EH (cell line): ENCODE data around the gene MYADM.

Experiments used
- DNase-seq: peaks from one replicate; pipeline ENCODE4 v3.0.0-alpha.2; 2015; ENCODE audit warnings: low read depth

The MYADM gene

DNA sequence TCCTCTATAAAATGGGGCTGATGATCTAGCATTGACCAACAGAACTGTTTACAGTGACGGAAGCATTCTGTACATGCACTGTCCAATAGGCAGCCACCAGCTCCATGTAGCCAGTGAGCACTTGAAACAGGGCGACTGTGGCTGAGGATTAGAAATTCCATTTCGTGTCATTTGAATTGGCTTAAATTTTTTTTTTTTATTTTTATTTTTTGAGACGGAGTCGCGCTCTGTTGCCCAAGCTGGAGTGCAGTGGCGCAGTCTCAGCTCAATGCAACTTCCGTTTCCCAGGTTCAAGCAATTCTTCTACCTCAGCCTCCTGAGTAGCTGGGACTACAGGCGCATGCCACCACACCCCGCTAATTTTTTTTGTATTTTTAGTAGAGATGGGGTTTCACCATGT is 17.4 kb downstream of the MYADM start:
- no peak for DNase-seq

DNA sequence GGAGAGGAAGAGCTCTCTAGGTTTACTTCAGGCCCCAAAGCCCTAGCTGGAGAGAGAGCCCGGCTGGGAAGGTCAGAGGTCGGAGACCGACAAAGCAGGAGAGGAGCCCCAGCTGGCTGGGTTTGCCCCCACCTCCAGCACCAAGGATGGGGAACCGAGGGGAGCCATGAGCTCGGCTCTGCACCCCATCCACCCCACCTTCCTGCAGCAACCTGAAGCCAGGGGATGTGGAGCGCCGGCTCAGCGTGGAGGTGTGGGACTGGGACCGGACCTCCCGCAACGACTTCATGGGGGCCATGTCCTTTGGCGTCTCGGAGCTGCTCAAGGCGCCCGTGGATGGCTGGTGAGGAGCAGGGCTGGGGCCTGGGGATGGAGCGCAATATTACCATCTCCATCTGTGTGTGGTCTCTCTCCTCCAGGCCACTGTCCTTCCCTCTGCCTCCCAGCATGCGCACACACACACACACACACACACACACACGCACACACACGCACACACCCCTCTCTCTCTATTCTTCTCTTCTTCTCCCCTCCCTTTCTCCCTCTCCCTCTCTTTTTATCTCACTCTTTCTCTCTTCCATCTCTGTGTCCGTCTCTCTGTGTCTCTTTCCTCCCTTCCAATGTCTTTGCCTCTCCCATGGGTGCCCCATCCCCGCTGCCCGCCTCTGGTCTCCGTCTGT is 24.8 kb downstream of the MYADM start:
- no peak for DNase-seq

DNA sequence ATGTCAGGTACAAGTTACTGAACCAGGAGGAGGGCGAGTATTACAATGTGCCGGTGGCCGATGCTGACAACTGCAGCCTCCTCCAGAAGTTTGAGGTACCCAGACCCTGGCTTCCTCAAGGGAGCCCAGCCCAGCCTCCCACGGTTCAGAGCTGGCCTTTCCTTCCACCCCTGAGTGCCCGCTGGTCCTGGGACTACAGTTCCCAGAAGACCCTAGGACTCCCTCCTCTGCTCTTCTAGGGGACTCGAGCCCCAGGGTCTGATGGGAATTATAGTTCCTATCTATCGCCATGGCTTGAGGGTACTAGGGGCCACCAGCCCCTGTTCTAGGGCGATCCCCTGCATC is 25.3 kb downstream of the MYADM start:
- no peak for DNase-seq

DNA sequence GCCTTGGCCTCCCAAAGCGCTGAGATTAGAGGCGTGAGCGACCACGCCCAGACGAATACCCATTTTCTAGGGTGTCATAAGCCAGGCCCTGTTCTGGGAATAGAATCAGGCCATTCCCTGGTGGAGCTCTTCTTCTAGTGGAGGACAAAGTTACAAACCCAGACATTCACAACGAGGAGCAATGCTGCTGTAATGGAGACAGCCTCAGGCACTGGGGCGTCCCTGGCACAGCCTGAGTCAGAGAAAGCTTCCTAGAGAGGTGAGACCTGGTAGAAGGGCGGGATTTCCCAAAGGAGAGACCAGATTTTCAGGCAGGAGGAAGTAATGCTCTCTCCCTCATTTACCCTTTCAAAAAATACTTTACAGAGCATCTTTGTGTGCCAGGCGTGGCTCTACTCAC is 27.0 kb downstream of the MYADM start:
- no peak for DNase-seq

DNA sequence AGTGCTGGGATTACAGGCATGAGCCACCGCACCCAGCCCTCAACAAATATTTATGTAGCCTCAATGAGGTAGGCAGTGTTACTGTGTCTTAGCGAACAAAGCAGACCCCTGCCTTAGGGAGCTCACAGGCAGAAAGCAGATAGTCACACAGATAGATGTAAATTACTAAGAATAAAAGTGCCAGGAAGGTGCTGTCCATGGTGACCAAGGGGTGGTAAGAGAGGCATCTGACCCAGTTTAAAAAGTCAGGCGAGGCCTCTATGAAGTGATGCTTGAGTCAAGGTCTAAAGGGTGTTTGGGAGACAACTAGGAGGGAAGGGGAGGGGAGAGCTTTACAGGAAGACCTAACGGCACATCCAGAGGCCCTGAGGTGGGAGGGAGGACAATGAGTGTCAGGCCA is 29.0 kb downstream of the MYADM start:
- no peak for DNase-seq

DNA sequence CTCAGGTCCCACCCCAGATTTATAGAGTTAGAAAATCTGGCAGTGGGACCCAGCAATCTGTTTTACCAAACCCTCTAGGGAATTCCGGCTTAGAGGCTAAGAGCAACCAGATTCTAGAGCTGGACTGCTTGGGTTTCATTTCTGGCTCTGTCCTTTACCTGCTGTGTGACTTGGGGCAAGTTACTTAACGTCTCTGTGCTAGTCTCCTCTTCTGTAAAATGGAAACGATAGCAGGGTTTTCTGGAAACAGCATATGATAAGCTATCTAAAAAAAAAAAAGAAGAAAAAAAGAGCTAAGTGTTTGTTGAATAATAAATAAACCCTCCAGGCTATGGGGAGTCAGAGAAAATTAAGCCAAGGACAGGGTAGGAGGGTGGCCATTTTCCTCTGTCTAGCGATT is 29.8 kb downstream of the MYADM start:
- DNase-seq, result no peak

DNA sequence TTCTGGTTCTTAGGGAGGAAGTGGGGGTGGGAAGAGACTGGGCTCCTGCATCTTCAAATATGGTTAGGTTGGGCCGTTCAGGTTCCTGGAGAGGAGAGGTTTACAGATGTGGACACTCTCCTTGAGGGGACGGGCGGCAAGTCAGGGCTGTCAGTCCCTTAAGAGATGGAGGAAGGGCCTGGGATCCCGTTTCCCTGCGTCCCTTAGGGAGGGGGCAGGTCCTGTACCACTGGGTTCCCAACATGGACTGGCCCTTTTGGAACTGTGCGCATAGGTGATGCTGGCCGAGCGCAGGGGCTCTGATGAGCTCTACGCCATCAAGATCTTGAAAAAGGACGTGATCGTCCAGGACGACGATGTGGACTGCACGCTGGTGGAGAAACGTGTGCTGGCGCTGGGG is 30.5 kb downstream of the MYADM start:
- no peak for DNase-seq

DNA sequence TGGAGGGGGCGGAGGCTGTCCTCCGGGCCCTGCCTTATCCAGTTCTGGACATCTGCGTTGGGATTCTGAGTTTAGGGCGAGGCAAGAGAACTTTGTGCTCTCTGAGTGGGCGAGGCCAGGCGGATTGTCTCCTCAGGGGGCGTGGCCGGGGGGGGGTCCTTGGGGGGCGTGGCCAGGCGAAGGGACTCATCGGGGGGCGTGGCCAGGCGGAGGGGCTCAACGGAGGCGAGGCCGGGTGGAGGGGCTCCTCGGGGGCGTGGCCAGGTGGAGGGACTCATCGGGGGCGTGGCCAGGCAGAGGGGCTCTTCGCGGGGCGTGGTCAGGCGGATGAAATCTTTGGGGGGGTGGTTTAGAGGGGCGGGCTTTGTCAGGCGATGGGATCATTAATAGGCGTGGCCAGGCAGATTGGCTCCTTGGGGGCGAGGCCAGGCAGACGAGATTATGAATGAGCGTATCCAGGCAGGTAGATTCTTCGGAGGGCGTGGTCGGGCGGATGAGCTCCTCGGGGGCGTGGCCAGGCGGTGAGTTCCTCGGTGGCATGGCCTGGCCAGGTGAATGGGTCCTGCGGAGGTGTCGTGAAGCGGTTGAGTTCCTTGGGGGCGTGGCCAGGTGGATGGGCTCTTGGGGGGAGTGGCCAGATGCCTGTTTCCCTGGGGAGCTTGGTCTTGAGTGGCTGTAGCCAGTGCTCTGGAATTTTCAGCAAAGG is 31.1 kb downstream of the MYADM start:
- no peak for DNase-seq

DNA sequence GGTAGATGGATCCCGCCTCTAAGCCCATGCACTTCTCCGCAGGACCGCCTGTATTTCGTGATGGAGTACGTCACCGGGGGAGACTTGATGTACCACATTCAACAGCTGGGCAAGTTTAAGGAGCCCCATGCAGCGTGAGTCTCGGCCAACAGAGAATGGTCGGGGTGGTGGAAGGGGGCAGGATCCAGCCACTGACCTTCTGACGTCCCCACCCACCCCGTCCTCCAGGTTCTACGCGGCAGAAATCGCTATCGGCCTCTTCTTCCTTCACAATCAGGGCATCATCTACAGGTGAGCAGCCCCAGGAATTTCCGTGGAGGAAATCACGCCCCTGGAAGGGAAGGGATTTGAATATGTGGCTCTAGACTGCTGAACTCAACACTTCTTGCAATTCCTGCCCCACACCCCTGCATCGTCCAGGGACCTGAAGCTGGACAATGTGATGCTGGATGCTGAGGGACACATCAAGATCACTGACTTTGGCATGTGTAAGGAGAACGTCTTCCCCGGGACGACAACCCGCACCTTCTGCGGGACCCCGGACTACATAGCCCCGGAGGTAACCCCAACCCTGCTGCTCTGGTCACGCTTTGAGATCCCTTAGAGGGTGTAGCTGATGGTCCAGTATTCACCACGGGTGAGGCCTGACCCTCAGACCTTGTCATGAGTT is 32.6 kb downstream of the MYADM start:
- no peak for DNase-seq

DNA sequence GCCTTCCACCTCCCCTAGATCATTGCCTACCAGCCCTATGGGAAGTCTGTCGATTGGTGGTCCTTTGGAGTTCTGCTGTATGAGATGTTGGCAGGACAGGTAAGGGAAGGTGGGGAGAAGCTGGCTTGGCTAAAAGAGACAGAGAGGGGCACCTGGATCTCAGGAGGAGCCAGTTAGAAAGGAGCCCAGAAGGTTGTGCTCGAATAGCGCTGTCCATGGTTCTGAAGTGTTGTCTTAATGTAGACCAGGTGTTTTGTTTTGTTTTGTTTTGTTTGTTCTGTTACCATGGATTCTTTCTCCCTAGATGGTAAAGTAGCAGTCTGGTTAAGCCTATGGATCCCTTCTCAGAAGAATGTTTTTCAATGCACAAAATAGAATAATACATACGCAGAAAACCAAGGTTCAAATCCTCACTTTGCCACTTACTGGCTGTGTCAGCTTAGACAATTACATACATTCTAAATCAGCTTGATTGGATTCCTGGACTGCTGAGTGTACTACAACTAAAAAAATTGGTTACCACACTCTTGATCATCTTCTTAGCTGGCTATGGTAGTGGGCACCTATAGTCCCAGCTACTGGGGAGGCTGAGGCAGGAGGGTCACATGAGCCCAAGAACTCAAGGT is 35.5 kb downstream of the MYADM start:
- peak; percentile 43 for DNase-seq

DNA sequence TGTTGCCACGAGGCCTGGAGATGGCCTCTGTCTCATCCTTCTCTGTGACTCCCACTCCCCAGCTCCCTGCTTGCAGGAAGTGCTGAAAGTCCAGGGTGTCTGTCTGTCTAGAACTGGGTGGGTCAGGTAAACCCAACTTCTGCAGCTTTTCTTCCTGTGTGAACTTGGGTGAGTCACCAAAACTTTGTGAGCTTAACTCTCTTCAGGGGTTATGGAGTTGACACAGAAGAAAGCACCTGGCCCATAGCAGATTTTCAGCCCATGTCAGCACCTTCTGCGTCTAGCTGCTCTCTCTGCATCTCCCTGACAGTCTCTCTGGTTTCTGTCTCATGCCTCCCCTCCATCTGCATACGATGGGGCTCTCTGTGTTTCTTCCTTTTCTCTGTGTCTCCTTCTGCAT is 37.2 kb downstream of the MYADM start:
- no peak for DNase-seq

DNA sequence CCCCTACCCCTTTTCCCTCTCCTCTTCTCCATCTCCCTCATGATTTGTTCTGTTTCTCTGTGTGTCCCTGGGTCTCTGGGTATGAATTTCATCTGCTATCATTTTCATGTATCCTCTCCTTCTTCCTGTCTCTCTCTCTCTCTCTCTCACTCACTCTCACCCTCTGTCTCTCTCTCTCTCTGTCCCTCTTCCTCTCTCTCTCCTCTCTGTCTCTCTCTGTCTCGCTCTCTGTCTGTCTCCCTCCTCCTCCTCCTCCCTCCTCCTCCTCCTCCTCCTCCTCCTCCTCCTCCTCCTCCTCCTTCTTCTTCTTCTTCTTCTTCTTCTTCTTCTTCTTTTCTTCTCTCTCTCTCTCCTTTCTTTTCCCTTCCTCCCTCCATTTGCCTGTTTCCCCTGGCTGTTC is 38.1 kb downstream of the MYADM start:
- DNase-seq, result no peak

DNA sequence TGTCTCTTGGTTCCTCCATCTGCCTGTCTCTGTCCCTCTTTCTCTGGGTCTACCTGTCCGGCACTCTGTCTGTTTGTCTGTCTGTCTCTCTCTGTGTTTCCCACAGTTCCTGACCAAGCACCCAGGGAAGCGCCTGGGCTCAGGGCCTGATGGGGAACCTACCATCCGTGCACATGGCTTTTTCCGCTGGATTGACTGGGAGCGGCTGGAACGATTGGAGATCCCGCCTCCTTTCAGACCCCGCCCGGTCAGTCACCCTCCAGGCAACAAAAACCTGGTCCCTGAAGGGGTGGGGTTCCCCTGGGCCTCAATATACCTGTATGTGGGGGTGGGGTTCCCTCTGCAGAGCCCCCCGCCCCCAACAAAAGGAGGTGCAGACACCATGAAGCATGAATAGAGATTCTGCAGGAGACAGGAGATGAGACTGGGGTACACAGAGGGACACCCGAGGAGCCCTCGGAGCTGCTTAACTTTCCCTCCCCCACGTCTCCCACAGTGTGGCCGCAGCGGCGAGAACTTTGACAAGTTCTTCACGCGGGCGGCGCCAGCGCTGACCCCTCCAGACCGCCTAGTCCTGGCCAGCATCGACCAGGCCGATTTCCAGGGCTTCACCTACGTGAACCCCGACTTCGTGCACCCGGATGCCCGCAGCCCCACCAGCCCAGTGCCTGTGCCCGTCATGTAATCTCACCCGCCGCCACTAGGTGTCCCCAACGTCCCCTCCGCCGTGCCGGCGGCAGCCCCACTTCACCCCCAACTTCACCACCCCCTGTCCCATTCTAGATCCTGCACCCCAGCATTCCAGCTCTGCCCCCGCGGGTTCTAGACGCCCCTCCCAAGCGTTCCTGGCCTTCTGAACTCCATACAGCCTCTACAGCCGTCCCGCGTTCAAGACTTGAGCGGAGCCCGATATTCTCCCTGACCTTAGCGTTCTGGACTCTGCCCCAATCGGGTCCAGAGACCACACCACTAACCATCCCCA is 38.8 kb downstream of the MYADM start:
- peak; percentile 24 for DNase-seq

DNA sequence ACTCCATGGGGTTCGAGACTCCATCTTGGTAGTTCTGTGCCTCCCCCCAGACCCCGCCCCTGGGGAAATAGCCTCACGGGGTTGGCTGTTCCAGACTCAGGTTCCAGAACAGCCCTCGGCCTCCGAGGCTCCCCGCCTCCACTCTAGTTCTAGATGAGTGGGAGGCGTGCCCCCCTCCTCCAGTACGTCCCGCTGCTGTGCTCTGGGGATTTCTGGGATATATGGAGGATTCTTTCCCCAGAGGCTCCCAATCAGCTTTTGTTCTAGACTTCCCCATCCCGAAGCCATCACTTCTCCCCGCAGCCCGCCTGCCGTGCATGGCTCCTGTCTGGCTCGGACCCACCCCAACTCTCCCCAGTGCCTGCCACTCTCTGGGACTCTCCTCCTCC is 39.5 kb downstream of the MYADM start:
- DNase-seq, result no peak

DNA sequence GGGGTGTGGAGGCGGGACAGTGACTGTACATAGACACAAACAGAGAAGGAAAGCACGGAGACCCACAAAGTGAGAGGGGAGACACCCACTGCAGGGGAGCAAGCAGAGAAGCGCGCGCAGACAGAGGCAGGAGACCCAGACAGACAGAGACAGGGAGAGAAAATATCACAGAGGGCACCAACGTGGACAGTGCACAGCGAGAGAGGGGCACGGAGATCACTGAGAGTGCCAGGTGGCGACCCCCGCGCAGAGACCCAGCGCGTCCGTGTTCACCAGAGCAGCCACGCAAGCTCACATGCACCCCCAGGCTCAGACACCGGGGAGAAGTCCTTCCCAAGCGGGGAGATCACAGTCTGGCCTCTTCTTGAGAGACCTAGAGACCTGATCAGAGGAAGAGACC is 40.0 kb downstream of the MYADM start:
- DNase-seq, result no peak

DNA sequence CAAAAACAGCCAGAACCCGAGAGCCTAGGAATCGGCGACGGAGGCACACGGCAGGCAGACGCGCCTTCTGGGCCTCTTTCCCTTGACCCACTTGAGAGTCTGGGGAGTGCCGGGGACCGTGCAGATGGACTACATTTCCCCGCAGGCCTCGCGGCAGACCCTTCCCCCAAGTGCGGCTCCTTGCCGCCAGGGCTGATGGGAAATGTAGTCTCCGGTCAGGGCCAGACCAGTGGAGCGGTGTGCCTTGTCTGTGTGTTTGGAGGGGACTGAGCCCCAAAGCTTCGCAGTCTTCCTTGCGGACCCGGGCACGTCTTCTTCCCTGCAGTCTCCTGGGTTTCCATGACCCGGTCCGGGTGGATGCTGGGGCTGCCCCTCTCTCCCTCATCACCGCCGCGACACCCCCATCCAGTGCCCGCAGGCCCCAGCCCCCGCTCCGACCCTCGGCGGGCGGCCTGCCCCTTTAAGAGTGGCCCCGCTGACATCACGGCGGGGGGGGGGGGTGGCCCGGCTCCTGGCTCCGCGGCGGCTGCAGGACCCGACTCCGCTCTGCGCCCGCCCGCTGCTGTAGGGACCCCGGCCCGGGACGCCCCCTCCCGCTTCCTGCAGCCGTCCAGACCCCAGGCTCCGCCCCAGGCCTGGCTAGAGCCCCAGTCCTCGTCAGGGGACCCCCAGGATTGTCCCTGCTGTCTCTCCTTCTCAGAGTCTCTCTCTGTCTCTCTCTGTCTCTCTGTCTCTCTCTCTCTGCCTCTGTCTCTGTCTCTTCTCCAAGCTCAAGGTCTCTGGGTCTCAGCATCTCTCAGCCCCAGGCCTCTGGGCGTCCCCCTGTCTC is 40.6 kb downstream of the MYADM start:
- DNase-seq, result peak; percentile 50

DNA sequence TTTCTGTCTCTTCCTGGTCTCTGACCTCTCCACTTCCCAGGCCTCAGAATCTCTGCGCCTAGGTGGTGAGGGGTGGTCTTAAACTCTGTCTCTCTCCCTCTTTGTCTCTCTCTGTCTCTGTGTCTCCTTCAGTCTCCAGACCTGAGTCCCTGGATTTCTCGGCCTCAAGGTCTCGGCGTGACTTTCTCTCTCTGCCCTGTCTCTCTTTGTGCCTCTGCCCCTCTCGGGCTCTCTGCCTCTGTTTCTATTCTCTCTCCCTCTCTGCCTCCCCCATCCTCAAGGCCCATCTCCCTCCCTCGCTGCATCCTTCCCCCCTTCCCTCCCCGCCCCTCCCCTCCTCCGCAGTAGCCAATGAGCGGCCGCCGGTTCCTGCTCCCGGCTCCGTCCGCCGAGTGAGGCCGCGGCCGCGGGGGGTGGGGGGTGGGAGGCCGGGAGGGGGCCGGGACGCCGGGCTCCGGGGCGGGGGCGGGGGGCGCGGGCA is 41.3 kb downstream of the MYADM start, which contains the start of gene CACNG7:
CACNG7 (plus strand) TSS at position 344 of the 481 bp plus-strand sequence. CDS start 3,554 bp downstream, outside the sequence.
- DNase-seq, result no peak

DNA sequence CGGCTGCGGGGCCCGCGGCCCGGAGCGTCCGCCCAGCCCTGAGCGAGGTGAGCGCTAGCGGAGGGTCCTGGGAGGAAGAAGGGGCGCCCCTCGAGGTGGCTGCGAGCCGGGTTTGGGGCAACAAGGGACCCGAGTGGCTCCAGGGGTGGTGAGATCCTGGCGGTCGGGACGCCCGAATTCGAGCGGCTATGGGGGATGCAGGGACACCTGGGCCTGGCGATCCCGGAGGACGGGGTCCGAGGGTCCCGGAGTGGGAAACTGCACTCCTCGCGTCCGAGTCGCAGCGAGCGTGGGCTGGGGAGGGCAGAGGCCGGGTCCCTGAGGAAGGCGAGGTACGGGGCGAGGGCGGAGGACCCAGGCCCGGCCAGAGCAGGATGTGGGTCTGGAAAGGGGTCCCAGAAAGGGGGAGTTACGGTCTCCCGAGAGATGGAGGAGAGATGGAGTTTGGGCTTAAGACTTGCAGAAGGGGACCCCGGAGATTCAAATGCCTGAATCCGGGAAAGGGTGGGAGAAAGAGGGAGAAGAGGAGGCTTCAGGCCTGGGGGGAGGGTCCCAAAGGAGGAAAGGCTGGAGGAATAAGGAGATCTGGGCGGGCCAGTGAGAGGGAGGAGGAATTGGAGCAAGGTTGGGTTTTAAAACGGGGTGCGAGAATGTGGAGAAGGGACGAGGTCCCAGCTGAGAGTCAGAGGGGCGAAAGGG is 41.9 kb downstream of the MYADM start:
- no peak for DNase-seq

DNA sequence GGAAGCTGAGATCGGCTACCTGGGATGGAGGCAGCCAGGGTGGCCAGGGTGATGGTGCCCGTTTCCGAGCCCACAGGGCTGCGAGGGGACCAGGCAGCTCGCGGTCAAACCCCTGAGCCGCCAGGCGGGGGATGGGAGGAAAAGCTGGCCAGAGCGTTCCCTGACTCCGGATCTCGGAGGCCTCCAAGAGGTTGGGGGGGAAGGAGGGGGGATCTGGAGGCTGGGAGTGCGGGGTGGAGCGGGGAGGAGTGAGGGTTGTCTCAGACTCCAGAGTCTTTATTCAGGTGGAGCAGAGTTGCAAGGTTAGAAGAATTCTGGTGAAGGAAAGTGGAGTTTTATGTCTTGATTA is 42.5 kb downstream of the MYADM start:
- DNase-seq, result no peak

DNA sequence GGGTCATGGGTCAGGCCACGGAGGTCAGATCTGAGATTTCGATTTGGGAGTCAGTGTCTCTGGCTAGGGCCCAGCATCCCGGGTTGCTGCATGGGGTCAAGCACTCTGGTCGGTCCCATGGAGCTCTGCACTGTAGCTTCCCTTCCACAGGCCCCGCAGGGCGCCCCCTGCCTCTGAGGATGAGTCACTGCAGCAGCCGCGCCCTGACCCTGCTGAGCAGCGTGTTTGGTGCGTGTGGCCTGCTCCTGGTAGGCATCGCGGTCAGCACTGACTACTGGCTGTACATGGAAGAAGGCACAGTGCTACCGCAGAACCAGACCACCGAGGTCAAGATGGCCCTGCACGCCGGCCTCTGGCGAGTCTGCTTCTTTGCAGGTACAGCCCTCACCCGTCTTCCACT is 45.0 kb downstream of the MYADM start:
- DNase-seq, result no peak
